GM19397 (cell line): ENCODE data around the gene DPPA5.
"Not testable (repeated sequence)": the region's sequence is repeated elsewhere in the genome, so short reads cannot be mapped to it uniquely, and the experiment has no call there.

Experiments
- ATAC-seq: cut with Tn5 transposase; IDR thresholded peaks from one replicate; pipeline ENCODE4 v1.9.1; 2021; ENCODE audit warnings: mild to moderate bottlenecking, moderate library complexity; ENCODE audit not compliant: unreplicated experiment

The DPPA5 gene

GRCh38 chr6:73364549-73364948, 10.5 kb upstream of the DPPA5 start:
- ATAC-seq: no peak

GRCh38 chr6:73364121-73364520, 10.0 kb upstream of the DPPA5 start:
- no peak for ATAC-seq

GRCh38 chr6:73363537-73363875, 9.4 kb upstream of the DPPA5 start:
- ATAC-seq: no peak

- no peak for ATAC-seq
These were observed 8.9 kb upstream of the DPPA5 start for GRCh38 chr6:73362869-73363536.

- ATAC-seq: no peak
These were observed 8.3 kb upstream of the DPPA5 start, which contains the start of gene KHDC3L for GRCh38 chr6:73362358-73362757. TSS of gene KHDC3L (plus strand) at chr6:73362658. CDS start at chr6:73362730, 72 bp downstream.

GRCh38 chr6:73349311-73349710, 4.8 kb downstream of the DPPA5 start:
- ATAC-seq: no peak

- ATAC-seq: no peak
These were observed 5.4 kb downstream of the DPPA5 start for GRCh38 chr6:73348550-73349204.

- ATAC-seq: no peak
These were observed 10.9 kb downstream of the DPPA5 start for GRCh38 chr6:73343164-73343563.

- ATAC-seq: no peak
These were observed 11.9 kb downstream of the DPPA5 start for GRCh38 chr6:73342174-73342573.

GRCh38 chr6:73341335-73341734, 12.7 kb downstream of the DPPA5 start:
- no peak for ATAC-seq

GRCh38 chr6:73340048-73340447, 14.0 kb downstream of the DPPA5 start:
- no peak for ATAC-seq

GRCh38 chr6:73339340-73339739, 14.7 kb downstream of the DPPA5 start:
- ATAC-seq: no peak

- ATAC-seq: no peak
These were observed 24.9 kb downstream of the DPPA5 start for GRCh38 chr6:73329201-73329600.

- no peak for ATAC-seq
These were observed 25.3 kb downstream of the DPPA5 start for GRCh38 chr6:73328790-73329189.

- no peak for ATAC-seq
These were observed 28.4 kb downstream of the DPPA5 start for GRCh38 chr6:73325656-73326055.

GRCh38 chr6:73323323-73323722, 30.8 kb downstream of the DPPA5 start:
- ATAC-seq: no peak

- ATAC-seq: no peak
These were observed 39.2 kb downstream of the DPPA5 start for GRCh38 chr6:73314577-73315492.

- ATAC-seq: not testable (repeated sequence)
These were observed 43.6 kb downstream of the DPPA5 start for GRCh38 chr6:73310503-73310845.

- ATAC-seq: peak; percentile 98
These were observed 44.1 kb downstream of the DPPA5 start for GRCh38 chr6:73309785-73310502.

GRCh38 chr6:73309535-73309784, 44.6 kb downstream of the DPPA5 start:
- ATAC-seq: no peak

- ATAC-seq: no peak
These were observed 45.2 kb downstream of the DPPA5 start for GRCh38 chr6:73308712-73309534.
